NCI-H2196 (cell line): ENCODE results near the gene DNAJC5G.
A peak's percentile ranks its signal among the peaks of the same experiment; 100 is the strongest.
"Not testable (repeated sequence)": the region's sequence is repeated elsewhere in the genome, so short reads cannot be mapped to it uniquely, and the experiment has no call there.

Experiments used
- DNase-seq: peaks from one replicate; lab custom pipeline; 2025; ENCODE audit not compliant: unreplicated experiment; lab: John Stamatoyannopoulos, UW

The DNAJC5G gene

GRCh38 chr2:27307545-27308358 is 32.5 kb downstream of the DNAJC5G start:
- no peak for DNase-seq

DNA sequence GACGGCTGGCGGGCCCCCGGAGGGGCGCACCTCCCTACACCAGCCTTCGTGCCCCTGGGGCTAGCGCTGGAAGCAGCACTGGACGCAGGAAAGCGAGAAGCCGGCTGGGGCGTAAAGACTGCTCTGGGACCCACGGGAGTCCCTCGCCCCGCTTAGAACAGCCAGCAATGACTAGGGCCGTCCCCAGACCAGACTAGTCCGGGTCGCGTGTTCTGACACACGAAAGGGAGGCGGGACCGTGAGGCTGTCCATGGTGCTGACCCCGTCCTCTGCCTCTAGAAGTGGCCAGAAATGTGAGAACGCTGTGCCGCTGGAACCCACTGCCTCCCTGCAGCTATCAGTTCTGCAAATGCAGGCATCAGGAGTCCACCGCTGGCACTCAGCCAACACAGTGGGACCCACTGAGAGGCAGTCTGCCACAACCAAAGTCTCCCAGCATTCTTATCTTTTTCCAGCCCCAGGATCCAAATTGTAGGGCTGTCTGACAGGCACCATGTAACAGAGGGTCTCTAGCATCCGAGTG is 33.2 kb downstream of the DNAJC5G start, which contains the start of gene UCN:
TSS of gene UCN (minus strand) at position 87 of the 523 bp plus-strand sequence. CDS start 550 bp downstream, outside the sequence.
- DNase-seq, result no peak

GRCh38 chr2:27309651-27310050 is 34.4 kb downstream of the DNAJC5G start:
- DNase-seq, result no peak

- DNase-seq, result no peak
These were observed 36.9 kb downstream of the DNAJC5G start for GRCh38 chr2:27312152-27312551.

GRCh38 chr2:27313882-27314645 is 38.8 kb downstream of the DNAJC5G start:
- DNase-seq, result no peak

DNA sequence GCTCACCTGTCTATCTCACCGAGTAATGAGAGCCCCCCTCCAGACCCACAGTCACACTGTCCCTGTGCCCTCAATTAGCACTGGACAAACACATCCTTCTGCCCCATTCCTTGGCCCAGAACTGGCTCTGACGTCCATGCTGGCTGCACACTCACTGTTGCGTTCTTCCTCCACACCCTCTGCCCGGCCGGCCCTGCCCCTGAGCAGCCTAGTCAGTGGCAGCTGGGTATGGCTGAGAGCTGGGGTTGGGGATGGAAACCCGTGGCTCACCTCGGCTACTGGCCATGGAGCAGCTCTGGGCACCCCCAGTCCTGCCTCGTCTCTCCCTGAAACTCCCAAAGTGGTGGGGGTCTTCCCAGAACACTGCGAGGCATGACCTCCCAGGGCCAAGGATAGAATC is 39.5 kb downstream of the DNAJC5G start:
- no peak for DNase-seq

- no peak for DNase-seq
These were observed 39.9 kb downstream of the DNAJC5G start for GRCh38 chr2:27315122-27315521.

DNA sequence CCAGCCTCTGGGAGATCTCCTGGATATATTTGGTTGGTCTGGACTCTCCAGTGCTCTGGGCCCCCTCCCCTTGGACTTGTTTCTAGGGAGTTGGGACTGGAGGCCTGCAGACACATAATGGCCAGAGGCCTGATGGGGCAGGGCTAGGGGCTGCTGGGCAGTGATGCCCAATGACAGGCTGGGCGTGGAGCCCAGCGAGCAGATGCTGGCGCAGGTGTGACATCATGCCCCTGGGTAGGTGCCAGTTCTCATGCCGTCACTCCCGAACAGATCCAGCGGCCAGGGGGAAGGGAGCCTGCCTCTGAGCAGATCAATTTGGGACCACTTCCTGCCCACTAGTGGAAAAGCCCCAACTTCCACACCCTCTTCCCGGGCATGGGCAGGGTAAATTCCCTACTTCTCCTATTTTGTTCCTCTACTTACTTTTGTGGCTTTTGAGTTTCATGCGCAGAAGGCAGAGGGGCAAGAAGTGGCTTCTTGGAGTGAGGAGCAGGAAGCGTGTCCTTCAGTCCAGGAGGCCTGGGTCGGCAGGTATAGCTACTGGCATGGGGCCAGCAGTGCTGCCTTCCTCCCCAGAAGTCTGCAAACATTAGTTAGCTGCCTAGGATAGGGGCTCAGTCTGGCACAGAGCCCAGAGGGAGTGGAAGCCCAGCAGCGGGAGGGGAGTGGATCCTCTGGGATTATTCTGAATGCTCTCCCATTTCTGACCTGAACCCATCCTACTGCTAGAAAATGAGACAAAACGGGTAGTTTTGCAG is 41.6 kb downstream of the DNAJC5G start:
- peak; percentile 76 for DNase-seq

GRCh38 chr2:27319839-27320238 is 44.6 kb downstream of the DNAJC5G start:
- not testable (repeated sequence) for DNase-seq

DNA sequence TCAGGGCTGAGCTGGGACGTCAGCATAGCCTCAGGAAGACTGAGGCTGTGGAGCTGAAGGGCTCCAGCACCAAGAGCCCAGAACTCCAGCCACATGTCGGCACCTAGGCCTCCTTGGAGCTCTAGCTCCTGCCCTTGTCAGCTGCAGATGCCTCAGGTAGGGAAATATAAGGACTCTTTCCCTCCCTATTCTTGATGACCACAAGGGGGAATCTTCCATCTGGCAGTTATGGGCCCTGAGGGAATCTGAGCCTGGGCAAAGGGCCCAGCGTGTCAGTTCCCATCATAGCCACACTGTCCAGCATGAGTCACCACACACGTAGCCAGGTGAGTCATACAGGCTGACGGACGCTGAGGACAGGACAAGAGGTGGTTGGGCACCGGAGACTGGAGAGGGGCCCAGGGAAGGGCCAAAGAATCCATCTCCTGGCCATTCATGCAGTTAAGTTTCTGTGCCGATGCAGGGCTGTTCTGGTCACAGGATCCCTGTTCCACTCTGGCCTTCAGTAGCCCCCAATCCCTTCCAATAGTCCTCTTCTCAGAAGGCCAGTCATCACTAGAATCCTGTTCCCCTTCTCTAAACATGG is 45.8 kb downstream of the DNAJC5G start:
- peak; percentile 92 for DNase-seq

DNA sequence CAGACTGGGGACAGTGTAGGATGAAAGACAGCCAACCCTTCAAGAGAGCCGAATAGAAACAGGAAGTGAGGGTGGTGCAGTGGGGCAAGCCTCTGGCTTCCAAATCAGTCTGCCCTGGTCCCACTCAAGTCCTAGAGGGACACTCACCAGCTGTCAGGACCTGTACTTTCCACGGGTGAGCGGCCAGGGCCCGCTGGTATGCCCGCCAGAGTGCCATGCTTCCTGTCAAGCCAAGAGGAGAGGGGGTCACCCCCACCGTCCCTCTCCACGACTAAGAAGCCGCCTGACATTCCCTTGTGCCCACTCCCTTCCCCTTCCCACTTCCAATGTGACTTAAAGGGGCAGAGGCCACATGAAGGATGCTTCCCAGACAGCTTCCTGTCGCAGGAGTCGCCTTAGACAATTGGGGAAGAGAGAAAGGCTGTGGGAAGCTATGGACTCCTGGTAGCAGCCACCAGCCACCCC is 47.1 kb downstream of the DNAJC5G start:
- no peak for DNase-seq

GRCh38 chr2:27322766-27323595 is 47.7 kb downstream of the DNAJC5G start, which contains the start of gene MPV17:
TSS of gene MPV17 (minus strand) at chr2:27323097. CDS start at chr2:27322517, 580 bp downstream.
- DNase-seq, result peak; percentile 95

GRCh38 chr2:27323596-27324285 is 48.5 kb downstream of the DNAJC5G start:
- no peak for DNase-seq

DNA sequence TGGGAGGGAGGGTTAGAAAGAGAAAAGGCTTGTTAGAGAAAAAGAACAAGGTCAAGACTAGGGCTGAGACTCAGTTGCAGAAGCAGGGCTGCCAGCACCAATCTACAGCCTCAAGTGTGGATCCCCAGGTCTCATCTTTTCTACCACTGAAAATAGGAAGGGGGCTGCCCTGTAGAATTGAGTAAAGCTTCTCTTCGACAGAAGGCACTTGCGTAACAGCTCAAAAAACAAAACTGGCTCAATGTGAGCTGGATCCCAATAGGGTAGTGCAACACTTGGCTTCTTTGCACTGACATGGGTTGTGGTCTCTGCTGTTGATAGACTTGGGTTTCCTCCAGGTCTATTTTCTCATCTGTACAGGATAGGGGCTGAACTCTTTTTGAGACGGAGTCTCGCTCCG is 49.5 kb downstream of the DNAJC5G start:
- DNase-seq, result no peak
